NCI-H2107 (cell line): ENCODE results near the gene CCSAP.

Experiments used
- DNase-seq: peaks from one replicate; lab custom pipeline; 2025; lab: John Stamatoyannopoulos, UW

Gene CCSAP

GRCh38 chr1:229286099-229286766 is 56.6 kb downstream of the CCSAP start:
- DNase-seq: no peak

GRCh38 chr1:229285440-229285839 is 57.4 kb downstream of the CCSAP start:
- DNase-seq: no peak

- DNase-seq: no peak
Observed at GRCh38 chr1:229284887-229285286, 58.0 kb downstream of the CCSAP start.

- no peak for DNase-seq
Observed at GRCh38 chr1:229283183-229283611, 59.6 kb downstream of the CCSAP start.

GRCh38 chr1:229282295-229282823 is 60.5 kb downstream of the CCSAP start:
- DNase-seq: no peak

- no peak for DNase-seq
Observed at GRCh38 chr1:229281339-229281926, 61.4 kb downstream of the CCSAP start.

GRCh38 chr1:229280921-229281320 is 61.9 kb downstream of the CCSAP start:
- DNase-seq: no peak

- DNase-seq: no peak
Observed at GRCh38 chr1:229280037-229280828, 62.6 kb downstream of the CCSAP start.

GRCh38 chr1:229279242-229279641 is 63.6 kb downstream of the CCSAP start:
- DNase-seq: no peak

GRCh38 chr1:229278120-229278741 is 64.6 kb downstream of the CCSAP start:
- DNase-seq: no peak

GRCh38 chr1:229275005-229275404 is 67.8 kb downstream of the CCSAP start:
- DNase-seq: no peak

GRCh38 chr1:229273507-229274232 is 69.2 kb downstream of the CCSAP start:
- DNase-seq: no peak

GRCh38 chr1:229272164-229273158 is 70.4 kb downstream of the CCSAP start:
- DNase-seq: no peak

GRCh38 chr1:229271448-229272159 is 71.2 kb downstream of the CCSAP start:
- DNase-seq: no peak
